HG03565 (cell line): ENCODE results near the gene BTNL9.
"Not testable (repeated sequence)": the region's sequence is repeated elsewhere in the genome, so short reads cannot be mapped to it uniquely, and the experiment has no call there.

Experiments used
- ATAC-seq: cut with Tn5 transposase; IDR thresholded peaks from one replicate; pipeline ENCODE4 v1.9.1; 2021; ENCODE audit warnings: mild to moderate bottlenecking, moderate library complexity; ENCODE audit not compliant: unreplicated experiment

BTNL9 gene

DNA sequence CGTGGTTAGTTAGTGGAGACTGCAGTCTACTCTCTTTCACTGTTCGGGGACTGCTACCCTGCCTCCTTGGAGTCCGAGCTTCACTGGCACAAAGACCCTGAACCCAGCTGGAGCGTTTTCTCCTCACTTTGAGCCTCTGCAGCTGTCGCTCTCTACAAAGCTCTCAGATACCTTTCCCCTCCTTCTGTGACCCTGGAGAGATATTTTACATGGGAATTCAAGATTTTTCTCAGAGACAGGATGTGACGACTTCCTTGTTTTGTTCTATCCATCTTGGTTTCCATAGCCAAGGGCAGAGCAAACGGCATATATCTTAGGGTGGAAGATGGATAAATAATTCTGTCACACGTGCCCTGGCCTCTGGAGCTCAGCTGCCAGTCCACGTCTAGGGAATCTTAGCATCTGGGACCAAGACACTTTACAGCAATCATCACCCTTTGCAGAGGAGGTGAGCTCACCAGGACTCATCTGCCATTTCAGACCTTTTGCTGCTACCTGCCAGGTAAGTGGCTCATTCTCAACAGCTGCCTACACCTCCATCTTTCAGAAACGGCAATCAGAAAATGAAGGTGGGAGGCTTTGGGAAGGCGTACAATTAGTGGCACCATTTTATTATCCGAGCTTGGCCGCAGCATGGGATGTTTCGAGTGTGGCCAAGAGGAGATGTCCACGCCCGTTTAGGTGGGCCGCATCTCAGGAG lies at the start of gene BTNL9:
Gene BTNL9, plus strand, starts transcription at position 336 of the 700 bp plus-strand sequence. CDS start 5,224 bp downstream, outside the sequence.
- ATAC-seq: no peak

DNA sequence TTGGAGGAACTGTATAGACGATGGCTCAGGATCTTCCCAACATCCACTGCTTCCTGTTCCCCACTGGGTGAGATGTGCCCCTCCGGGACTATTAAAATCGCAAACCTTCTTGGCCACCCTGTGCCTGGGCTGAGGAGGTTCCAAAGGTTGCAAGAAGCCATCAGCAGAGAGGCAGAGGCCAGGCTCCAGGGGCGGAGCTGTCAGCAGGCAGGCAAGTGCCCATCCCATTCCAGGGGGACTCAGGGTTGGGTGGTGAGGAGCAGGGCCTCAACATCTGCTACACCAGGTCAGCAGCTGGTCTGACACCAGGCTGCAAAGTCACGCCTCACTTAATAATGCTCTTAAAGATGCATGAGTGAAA lies 49.2 kb upstream of the BTNL9 start:
- no peak for ATAC-seq

DNA sequence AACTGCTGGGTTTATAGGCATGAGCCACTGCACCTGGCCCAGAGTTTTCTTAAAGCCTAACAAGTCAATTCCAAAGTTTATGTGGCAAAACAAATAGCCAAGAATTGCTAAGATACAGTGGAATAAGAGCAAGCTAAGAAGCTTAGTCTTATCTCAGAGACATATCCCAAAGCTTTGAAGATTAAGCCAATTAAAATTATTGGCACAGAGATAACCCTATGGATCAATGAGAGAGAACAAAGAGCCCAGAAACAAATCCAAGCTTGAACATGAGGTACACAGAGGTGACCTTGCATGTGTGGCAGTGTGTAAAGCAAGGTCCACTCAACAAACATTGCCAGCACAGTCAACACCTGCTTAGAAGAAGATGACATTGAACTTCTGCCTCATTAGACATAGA lies 38.1 kb upstream of the BTNL9 start:
- ATAC-seq: no peak

DNA sequence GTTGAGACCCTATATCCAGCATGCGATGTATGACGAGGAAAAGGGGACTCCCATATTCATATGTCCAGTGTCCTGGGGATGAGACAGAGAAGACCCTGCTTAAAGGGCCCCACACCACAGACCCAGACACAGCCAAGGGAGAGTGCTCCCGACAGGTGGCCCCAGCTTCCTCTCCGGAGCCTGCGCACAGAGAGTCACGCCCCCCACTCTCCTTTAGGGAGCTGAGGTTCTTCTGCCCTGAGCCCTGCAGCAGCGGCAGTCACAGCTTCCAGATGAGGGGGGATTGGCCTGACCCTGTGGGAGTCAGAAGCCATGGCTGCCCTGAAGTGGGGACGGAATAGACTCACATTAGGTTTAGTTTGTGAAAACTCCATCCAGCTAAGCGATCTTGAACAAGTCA lies 34.3 kb upstream of the BTNL9 start:
- no peak for ATAC-seq

DNA sequence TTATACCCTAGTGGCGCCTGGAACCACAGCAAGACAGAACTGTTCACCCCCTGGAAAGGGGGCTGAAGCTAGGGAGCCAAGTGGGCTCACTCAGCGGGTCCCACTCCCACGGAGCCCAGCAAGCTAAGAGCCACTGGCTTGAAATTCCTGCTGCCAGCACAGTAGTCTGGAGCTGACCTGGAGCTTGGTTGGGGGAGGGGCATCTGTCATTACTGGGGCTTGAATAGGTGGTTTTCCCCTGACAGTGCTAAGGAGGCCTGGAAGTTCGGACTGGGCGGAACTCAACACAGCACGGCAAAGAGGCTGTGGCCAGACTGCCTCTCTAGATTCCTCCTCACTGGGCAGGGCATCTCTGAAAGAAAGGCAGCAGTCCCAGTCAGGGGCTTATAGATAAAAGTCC lies 31.9 kb upstream of the BTNL9 start:
- no peak for ATAC-seq

DNA sequence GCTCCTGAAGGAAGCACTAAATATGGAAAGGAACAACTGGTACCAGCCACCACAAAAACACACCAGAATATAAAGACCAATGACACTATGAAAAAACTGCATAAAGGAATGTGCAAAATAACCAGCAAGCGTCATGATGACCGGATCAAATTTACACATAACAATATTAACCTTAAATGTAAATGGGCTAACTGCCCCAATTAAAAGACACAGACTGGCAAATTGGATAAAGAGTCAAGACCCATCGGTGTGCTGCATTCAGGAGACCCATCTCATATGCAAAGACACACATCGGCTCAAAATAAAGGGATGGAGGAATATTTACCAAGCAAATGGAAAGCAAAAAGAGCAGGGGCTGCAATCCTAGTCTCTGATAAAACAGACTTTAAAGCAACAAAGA lies 30.0 kb upstream of the BTNL9 start:
- ATAC-seq: not testable (repeated sequence)

DNA sequence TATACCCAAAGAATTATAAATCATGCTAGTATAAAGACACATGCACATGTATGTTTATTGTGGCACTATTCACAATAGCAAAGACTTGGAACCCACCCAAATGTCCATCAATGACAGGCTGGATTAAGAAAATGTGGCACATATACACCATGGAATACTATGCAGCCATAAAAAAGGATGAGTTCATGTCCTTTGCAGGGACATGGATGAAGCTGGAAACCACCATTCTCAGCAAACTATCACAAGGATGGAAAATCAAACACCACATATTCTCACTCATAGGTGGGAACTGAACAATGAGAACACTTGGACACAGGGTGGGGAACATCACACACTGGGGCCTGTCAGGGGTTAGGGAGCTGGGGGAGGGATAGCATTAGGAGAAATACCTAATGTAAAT lies 25.4 kb upstream of the BTNL9 start:
- ATAC-seq: not testable (repeated sequence)

DNA sequence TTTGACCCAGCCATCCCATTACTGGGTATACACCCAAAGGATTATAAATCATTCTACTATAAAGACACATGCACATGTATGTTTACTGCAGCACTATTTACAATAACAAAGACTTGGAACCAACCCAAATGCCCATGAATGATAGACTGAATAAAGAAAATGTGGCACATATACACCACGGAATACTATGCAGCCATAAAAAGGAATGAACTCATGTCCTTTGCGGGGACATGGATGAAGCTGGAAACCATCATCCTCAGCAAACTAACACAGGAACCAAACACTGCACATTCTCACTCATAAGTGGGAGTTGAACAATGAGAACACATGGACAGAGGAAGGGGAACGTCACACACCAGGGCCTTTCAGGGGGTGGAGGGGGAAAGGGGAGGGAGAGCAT lies 22.6 kb upstream of the BTNL9 start:
- ATAC-seq: not testable (repeated sequence)

DNA sequence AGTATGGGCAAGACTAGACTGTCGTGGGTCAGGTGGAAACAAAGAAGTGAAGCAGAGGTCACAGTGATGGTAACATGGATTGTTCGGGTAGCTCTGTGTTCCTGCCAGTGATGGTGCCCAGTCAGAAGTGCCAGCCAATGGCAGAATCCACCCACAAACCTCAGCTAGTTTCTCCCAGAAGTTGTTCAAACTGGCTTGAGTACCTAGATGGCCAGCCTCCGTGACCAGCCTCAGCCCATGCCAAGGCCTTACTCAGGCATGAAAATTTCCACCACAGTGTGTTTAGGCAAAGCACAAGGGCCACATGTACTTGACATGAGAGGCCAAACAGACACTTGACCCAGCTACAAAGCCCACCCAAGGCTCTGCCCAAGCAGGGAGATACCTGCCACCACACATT lies 19.4 kb upstream of the BTNL9 start:
- no peak for ATAC-seq

DNA sequence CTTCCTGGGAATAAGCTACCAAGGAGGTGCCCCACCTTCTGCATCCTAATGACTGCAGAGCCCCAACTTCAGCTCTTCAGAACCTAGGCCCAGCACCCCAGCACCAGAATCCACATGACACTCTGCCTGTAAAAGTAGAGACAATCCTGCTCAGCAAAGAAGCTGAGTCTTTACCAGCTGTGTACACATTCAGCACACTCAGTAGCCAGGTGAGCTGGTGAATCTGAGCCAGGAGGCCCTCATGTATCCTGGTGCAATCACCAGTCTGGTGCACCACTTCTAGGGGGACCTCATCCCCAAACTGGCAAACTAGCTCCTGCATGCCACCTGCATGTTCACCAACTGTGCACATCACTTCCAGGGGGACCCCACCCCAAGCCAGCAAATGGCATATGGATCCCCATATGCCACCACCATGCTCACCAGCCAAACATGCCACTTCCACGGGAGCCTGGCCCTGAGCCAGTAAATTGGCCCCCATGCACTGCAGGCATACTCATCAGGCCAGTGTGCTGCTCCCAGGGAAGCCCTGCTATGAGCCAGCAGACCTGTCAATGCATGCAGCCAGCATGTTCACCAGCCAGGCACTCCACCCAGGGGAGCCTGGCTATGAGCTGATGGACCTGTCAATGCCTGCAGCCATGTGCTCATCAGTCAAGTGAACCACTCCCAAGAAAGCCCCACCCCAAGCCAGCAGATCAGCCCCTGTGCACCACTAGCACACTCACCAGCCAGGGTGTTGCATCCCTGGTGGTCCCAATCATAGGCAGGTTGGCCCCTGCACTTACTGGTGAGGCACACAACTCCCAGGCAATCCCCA lies 15.6 kb upstream of the BTNL9 start:
- ATAC-seq: no peak

DNA sequence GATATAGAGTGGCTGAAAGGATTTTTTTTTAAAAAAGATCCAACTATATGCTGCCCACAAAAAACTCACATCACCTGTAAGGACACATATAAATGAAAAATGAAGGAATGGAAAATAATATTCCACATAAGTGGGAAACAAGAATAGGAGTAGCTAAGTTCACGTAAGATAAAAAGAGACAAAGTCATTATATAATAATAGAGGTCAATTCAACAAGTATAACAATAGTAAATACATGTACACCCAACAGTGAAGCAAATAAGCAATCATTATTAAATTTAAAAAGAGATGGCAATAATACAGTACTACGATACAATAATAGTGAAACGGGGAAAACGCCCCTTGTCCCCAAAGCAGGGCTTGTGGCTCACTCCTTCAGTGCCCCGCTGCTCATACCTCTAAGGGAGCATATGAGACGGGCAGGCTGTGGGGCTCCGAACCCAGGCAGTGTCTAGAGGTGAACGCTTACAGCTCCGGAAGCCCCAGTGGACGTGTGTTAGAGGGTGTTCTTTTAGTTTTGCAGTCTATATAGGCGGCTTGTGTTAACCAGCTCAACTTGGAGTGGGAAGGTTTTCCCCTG lies 12.5 kb upstream of the BTNL9 start:
- no peak for ATAC-seq

DNA sequence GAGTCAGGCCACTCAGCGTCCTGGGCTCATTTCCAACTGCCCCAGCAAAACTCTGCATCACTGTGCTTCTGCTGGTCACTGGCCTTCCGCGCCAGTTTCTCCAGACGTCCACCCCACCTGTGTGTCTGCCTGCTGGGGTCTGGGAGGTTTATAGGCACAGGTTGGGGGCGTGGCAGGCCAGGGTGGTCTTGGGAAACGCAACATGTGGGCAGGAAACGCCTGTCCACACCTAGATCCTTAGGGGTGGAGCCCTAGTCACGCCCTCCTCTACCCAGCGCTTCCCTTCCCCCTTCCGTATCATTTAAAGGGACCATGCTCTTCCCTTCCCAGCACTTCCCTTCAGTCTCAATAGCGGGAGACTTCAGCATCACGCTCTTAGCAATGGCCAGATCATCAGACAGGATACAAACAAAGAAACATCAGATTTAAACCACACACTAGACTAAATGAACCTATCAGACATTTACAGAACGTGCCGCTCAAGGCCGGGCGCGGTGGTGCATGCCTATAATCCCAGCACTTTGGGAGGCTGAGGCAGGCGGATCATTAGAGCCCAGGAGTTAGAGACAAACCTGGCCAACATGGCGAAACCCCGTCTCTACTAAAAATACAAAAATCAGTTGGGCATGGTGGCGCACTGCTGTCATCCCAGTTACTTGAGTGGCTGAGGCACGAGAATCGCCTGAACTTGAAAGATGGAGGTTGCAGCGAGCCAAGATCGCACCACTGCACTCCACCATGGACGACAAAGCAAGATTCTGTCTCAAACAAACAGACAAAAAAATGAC lies 11.8 kb upstream of the BTNL9 start:
- ATAC-seq: no peak

DNA sequence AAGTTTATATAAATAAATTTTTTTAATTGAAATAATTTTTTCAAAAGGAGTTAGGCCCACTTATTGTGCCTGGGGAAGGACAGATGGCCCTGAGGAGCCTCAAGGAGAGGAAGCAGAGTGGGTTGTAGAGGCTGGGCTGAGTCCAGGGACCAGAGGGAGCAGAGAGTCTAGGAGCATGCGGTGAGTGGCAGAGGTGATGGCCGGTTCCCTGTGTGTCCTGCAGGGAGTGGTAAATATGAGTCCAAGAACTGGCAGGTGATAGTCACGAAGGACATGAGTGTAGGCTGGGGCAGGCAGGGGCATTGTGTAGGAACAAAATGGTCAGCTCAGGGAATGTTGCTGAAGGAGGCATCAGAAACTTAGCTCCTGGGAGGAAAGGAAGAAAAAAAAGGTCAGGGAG lies 8.3 kb upstream of the BTNL9 start:
- ATAC-seq: no peak

DNA sequence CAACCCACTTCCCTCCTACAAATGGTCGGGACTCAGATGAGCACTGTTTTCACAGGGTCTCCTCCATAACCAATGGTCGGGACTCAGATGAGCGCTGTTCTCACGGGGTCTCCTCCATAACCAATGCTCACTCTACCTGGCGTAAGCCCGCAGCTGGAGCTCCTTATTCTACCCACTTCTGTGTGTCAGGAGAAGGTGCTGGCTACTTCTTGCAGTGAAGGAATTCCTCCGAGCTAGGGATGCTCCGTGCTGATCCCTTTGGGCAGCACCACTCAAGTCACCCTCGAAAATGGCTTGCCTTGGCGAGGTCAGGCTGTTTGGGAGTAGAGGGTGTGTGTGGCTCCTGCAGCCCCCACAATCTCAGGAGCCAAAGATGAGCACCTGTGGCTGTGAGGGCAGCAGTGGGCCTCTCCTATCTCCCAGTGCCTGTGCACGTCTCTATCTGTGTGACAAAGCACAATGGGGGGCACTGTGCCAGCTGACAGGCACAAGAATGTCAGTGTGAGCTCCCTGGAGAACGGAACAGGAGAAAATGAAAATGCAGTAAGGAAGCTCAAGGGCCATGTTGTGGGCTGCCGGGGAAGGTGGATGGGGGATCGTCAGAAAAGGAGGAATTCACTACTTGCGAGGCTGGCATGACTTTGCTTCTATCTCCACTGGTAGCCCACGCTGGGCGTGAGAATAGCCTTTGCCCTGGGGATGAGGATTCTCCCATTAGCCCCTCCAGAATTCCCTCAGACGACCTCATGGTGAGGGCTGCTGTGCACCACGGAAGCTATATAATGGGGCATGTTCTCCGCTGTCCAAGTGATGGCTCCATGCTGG lies 3.9 kb upstream of the BTNL9 start:
- no peak for ATAC-seq

DNA sequence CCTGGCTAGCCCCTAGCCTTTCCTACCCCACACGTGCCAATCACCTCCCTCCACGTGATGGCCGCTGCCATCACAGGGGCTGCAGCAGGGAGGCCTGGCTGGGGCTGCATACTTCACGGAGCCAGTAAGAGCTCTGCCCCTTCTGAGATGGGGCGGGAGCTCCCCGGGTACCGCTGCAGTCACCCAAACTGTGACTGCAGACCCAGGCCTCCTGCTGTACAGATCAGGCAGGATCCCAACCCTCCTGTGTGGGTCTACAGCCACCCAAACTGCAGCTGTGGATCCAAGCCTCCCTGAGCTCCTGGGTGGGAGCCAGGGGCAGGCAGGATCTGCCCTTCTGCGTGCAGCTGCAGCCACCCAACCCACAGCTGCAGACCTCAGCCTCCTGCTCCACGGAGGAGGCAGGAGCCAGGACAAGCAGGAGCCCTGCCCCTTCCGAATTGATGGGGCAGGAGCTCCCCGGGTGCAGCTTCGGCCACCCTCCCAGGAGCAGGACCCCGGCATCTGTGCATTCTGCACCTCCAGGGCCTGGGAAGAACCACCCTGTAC lies 3.2 kb upstream of the BTNL9 start:
- no peak for ATAC-seq

DNA sequence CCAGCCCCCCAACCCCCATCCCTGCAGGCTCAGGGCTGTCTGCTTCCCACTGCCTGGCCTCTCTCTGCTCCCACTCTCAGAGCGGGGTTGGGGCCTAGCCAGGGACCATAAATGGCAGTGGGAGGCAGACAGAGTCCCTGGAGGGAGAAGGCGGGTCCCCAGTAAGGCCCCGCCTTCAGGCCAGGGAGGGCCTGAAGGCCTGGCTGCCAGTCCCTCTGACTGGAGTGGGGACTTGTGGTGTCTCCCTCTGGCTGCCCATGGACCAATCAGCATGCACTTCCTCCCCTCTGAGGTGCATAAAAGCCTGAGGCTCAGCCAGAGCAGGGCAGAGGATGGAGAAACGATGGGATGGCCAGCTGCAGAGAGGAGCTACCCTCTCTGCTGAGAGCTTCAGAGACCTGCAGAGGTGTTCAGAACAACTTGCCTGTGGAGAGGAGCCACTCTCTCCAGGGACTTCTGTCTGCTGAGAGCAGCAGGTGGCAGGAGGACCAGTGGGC lies 2.7 kb upstream of the BTNL9 start:
- ATAC-seq: no peak

DNA sequence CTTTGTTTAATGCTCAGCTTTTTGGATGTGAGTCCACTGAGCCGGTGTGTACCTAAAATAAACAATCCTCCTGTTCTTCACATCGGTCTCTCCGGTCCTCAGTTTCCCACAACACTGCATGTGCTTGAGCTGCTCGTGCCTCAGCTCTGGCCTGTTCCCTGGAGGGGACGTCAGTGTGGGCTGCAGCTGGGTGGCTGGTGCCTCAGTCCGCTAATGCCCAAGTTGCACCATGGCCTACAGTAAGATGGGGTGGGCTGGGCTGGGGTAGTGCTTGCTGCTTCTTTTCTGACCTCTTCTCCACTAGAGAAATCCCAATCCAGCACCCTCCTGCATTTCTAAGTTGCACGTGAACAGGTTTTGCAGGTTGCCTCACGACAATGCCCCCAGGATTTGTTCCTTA lies 595 bp upstream of the BTNL9 start:
- ATAC-seq: no peak

DNA sequence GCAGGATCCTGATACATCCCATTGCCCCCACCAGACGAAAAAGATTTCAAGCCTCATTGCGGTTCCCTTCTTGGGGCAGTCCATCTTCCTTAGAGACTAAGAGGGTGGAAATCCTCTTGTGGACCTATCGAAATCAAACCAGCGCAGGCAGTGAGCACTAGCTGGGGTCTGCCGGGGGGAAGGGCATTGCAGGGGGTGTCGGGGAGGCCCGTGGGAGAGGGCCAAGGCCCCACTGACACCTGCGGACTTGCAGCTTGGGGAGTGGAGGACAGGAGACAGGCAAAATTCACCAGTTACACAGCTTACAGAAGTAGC lies 522 bp downstream of the BTNL9 start:
- ATAC-seq: no peak

DNA sequence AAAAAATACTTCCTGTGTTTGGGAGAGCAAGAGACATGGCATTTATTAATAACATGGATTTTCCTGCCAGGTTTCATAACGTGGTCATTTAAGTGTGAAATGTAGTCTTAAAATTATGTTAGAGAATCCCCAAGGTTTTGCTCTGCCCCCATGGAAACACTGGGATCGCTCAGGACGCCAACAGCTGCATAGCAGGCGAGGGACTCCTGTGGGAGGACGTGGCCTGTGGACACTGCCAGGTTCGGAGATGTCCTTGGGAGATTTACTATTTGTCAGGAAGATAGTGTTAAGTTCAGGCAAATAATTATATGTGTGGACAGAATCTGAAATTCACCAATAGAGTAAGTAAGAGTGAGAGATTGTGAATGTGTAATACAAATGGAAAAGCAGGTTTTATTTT lies 977 bp downstream of the BTNL9 start:
- no peak for ATAC-seq

DNA sequence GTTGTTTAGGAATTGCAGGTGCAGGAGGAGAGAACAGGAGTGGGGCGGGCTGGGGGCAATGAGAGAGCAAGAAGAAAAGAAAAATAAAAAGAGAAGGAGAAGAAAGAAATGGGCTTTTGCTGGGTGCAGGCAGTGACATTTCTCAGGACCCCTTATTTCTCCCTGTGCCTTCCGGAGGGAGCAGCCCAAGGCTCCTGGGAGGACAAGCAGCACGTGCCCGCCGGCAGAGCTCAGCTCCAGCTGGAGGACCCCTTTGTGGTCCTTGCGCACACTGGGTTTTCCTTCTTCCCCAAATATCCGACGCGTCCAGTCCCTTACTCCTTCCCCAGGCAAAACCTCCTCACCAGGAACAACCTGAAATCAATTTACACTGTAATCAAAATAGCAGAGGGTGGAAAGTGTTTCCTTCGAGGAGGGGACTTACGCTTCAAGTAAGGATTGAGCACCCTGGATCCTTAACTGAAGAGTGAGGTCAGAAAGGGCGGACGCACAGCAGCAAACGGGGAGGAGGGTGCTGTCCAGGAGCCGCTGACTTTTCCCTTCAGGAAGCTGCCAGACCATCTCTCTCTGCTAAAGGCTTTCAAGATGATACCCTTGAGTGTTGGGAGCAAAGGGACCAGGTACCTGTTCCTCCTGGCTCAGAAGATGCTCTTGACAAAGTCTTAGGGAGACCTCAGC lies 2.1 kb downstream of the BTNL9 start:
- ATAC-seq: no peak
